Right lobe of liver (tissue), 6 donors: ENCODE data around the gene NUP133. TPM values are rescaled to one million over a fixed set of nuclear protein-coding genes. Genes with fewer than 3 reads are reported as not detected.

Experiments used
- ATAC-seq, 4 donors: fragments of 200-7000 bp; cut with Tn5 transposase; one replicate each; pipeline ENCODE4 v1.9.1; 2020; ENCODE audit warnings: mild to moderate bottlenecking in 4 of 4, moderate library complexity in 4 of 4
- DNase-seq, 3 donors: peaks; one replicate each; pipeline ENCODE4 v3.0.0-alpha.2; 2020
- H3K27ac ChIP-seq, 3 donors: fragments of 200-600 bp; one replicate each; pipeline ENCODE4 v1.8.0; 2022
- H3K27me3 ChIP-seq, 2 donors: fragments of 200-600 bp; one replicate each; pipeline ENCODE4 v1.8.0; 2022
- H3K36me3 ChIP-seq, 4 donors: fragments of 200-600 bp; sonication (generic) in 1 of 4; one replicate each; pipeline versions ENCODE4 v1.5.1 to v1.8.0; 2017 to 2022; ENCODE audit warnings: control low read depth in 1 of 4
- H3K4me1 ChIP-seq, 4 donors: fragments of 200-600 bp; sonication (generic) in 1 of 4; one replicate each; pipeline versions ENCODE4 v1.5.1 to v1.8.0; 2017 to 2022; ENCODE audit warnings: control low read depth in 1 of 4
- H3K4me3 ChIP-seq, 3 donors: fragments of 200-600 bp; one replicate each; pipeline ENCODE4 v1.8.0; 2022
- H3K9me3 ChIP-seq, 4 donors: fragments of 200-600 bp; sonication (generic) in 1 of 4; one replicate each; pipeline versions ENCODE4 v1.5.1 to v1.8.0; 2017 to 2022; ENCODE audit warnings: control low read depth in 1 of 4
- CTCF ChIP-seq, 4 donors: fragments of 200-600 bp in 3 of 4; fragments of 450-650 bp in 1 of 4; IDR thresholded peaks; one replicate each; pipeline versions ENCODE4 v1.5.1 to v1.8.0; 2016 to 2022; ENCODE audit warnings: antibody characterized with exemption in 4 of 4, mild to moderate bottlenecking in 2 of 4
- POLR2A ChIP-seq: fragments of 450-650 bp; IDR thresholded peaks from one replicate; pipeline ENCODE4 v1.6.1; 2017; ENCODE audit warnings: antibody characterized with exemption, mild to moderate bottlenecking
- WGBS: methylation state at CpG from one replicate; pipeline ENCODE4 v1.1.6; 2018; ENCODE audit warnings: low coverage, low lambda C conversion rate; ENCODE audit not compliant: insufficient coverage; ENCODE audit errors: missing lambda C conversion rate; 5-methylcytosine and 5-hydroxymethylcytosine counted together
- intact Hi-C, 2 donors: fragments of 100-400 bp; cut with DNase I; formaldehyde crosslinking; loops; one replicate each; pipeline versions ENCODE4 v1.11.2 to v1.14.1; 2022
- total RNA-seq, 6 experiments: library from RNA; depleted of rRNA in 2 of 6; stranded (reverse); fragments of >200 nt in 2 of 6; fragmentation: NEBNext Ultra II Directional in 3 of 6; extraction: Animal tissue kit (Norgen Biotek cat#: 25700) in 3 of 6; gene quantifications; one replicate each; pipeline versions ENCODE4 v1.1.0 to v1.2.4, GENCODE V29; 2016 to 2023
- donor health status: DM: no; HTN: yes; CAD: no.
- donor health status: DM: no; HTN: no; CAD: no.
- donor health status: DM: no; HTN: no; CAD: no.
- donor health status: DM: no; HTN: yes; CAD: no.
- donor health status: DM: no; HTN: yes; CAD: no.

The NUP133 gene
- total RNA-seq, 6 experiments from 2014 or later, result 8.5 to 14.4 (median 11.5) TPM

- peak in 1 of 4 donors; percentile 1 for ATAC-seq
- no peak for TF ChIP-seq POLR2A
- TF ChIP-seq CTCF (IDR thresholded peaks at IDR 0.05), result no peak
- H3K27me3 ChIP-seq, result no peaks in the 10 kb centered on the region
- peaks cover 0 to 13% (median 6%) of the 10 kb centered on the region in 4 donors for H3K4me1 ChIP-seq
- WGBS, result 4% methylated on average over 5 of the region's 5 CpGs
- DNase-seq, result no peak
- H3K36me3 ChIP-seq, result no peaks in the 10 kb centered on the region
- no peaks in the 10 kb centered on the region for H3K9me3 ChIP-seq
- intact Hi-C loops, result no loop called here
- peak overlapping the region; percentile 88 to 90 (median 90) for H3K27ac ChIP-seq
- H3K4me3 ChIP-seq, result peak overlapping the region; percentile 86 to 95 (median 92)
Measured at GRCh38 chr1:229507502-229507901, 639 bp downstream of the NUP133 start.

- no peaks in the 10 kb centered on the region for H3K27me3 ChIP-seq
- TF ChIP-seq POLR2A, result no peak
- no peak for TF ChIP-seq CTCF (IDR thresholded peaks at IDR 0.05)
- ATAC-seq, result no peak
Measured at GRCh38 chr1:229506633-229507032, 1.5 kb downstream of the NUP133 start.

GRCh38 chr1:229495782-229496181 lies 12.4 kb downstream of the NUP133 start:
- no peak overlapping the region for H3K4me3 ChIP-seq
- H3K9me3 ChIP-seq, result no peaks in the 10 kb centered on the region
- peaks cover 0 to 74% (median 28%) of the 10 kb centered on the region in 4 donors for H3K36me3 ChIP-seq
- WGBS, result 89% methylated on average over 2 of the region's 2 CpGs
- no peak for DNase-seq
- no peak for TF ChIP-seq POLR2A
- no peak for TF ChIP-seq CTCF (IDR thresholded peaks at IDR 0.05)
- no peak for ATAC-seq
- H3K27ac ChIP-seq, result no peak overlapping the region
- no peaks in the 10 kb centered on the region for H3K4me1 ChIP-seq
- no peaks in the 10 kb centered on the region for H3K27me3 ChIP-seq
- intact Hi-C loops, result no loop called here

More at GRCh38 chr1:229506633-229507032, 1.5 kb downstream of the NUP133 start:
- Histone ChIP-seq H3K4me3 (no peak overlapping the region), H3K27ac (no peak overlapping the region), H3K9me3 (no peaks in the 10 kb centered on the region), H3K4me1 (peaks cover 0 to 13% (median 6%) of the 10 kb centered on the region in 4 donors), H3K36me3 (peaks cover 0 to 3% (median 0%) of the 10 kb centered on the region in 4 donors)
- WGBS, result 69% methylated on average over 6 of the region's 8 CpGs
- DNase-seq, result no peak
- intact Hi-C loops, result no loop called here

GRCh38 chr1:229487181-229487580 lies 21.0 kb downstream of the NUP133 start:
- Histone ChIP-seq H3K4me1 (no peaks in the 10 kb centered on the region), H3K27me3 (no peaks in the 10 kb centered on the region), H3K36me3 (peaks cover 0 to 62% (median 15%) of the 10 kb centered on the region in 4 donors), H3K27ac (no peak overlapping the region), H3K4me3 (no peak overlapping the region), H3K9me3 (no peaks in the 10 kb centered on the region)
- intact Hi-C loops, result loop anchor here in 1 of 2 donors (10.0 kb wide), 1 partner anchor 232 kb away; no protein-coding TSS in a partner anchor
- ATAC-seq (no peak), DNase-seq (no peak)
- TF ChIP-seq CTCF (IDR thresholded peaks at IDR 0.05), result no peak
- no peak for TF ChIP-seq POLR2A
- WGBS, result 92% methylated on average over 1 of the region's 1 CpG
